Activated T-cell treated with anti-CD3 and anti-CD28 coated beads for 1 hour (primary cell): Measurements from ENCODE around the gene PNPLA7.
"Not testable (repeated sequence)": the region's sequence is repeated elsewhere in the genome, so short reads cannot be mapped to it uniquely, and the experiment has no call there.

ENCODE experiments used
- DNase-seq: peaks from one replicate; pipeline ENCODE4 v3.0.0-alpha.2; 2020; ENCODE audit warnings: low read depth

PNPLA7 gene

GRCh38 chr9:137575364-137575715, 25.1 kb upstream of the PNPLA7 start:
- no peak for DNase-seq

- no peak for DNase-seq
These were observed 24.0 kb upstream of the PNPLA7 start for GRCh38 chr9:137574192-137574591.

- no peak for DNase-seq
These were observed 20.4 kb upstream of the PNPLA7 start for GRCh38 chr9:137570566-137570965.

- DNase-seq, result no peak
These were observed 19.5 kb upstream of the PNPLA7 start for GRCh38 chr9:137569609-137570203.

GRCh38 chr9:137568445-137568844, 18.2 kb upstream of the PNPLA7 start:
- DNase-seq, result not testable (repeated sequence)

- no peak for DNase-seq
These were observed 14.7 kb upstream of the PNPLA7 start for GRCh38 chr9:137564817-137565411.

- no peak for DNase-seq
These were observed 13.9 kb upstream of the PNPLA7 start for GRCh38 chr9:137564134-137564533.

GRCh38 chr9:137558127-137558526, 7.9 kb upstream of the PNPLA7 start:
- no peak for DNase-seq

- no peak for DNase-seq
These were observed 6.1 kb upstream of the PNPLA7 start for GRCh38 chr9:137556069-137556838.

- DNase-seq, result no peak
These were observed 5.0 kb upstream of the PNPLA7 start for GRCh38 chr9:137555179-137555578.

- DNase-seq, result no peak
These were observed 4.1 kb upstream of the PNPLA7 start for GRCh38 chr9:137554349-137554748.

GRCh38 chr9:137553654-137554053, 3.5 kb upstream of the PNPLA7 start:
- not testable (repeated sequence) for DNase-seq

GRCh38 chr9:137552022-137552768, 2.0 kb upstream of the PNPLA7 start:
- no peak for DNase-seq

GRCh38 chr9:137551264-137552021, 1.2 kb upstream of the PNPLA7 start, which contains the start of gene MRPL41:
MRPL41 (plus strand) TSS chr9:137551879; CDS start chr9:137552082, 203 bp downstream.
- DNase-seq, result peak; percentile 85

- not testable (repeated sequence) for DNase-seq
These were observed 709 bp upstream of the PNPLA7 start for GRCh38 chr9:137550958-137551263.

GRCh38 chr9:137547687-137548543, 2.3 kb downstream of the PNPLA7 start:
- DNase-seq, result no peak

- DNase-seq, result no peak
These were observed 5.1 kb downstream of the PNPLA7 start for GRCh38 chr9:137545123-137545522.

- no peak for DNase-seq
These were observed 5.9 kb downstream of the PNPLA7 start for GRCh38 chr9:137544176-137544760.

- no peak for DNase-seq
These were observed 6.8 kb downstream of the PNPLA7 start for GRCh38 chr9:137543237-137543963.

GRCh38 chr9:137542486-137542885, 7.7 kb downstream of the PNPLA7 start:
- no peak for DNase-seq
